ENCODE measurements around the gene CLPTM1. TPM values are rescaled to one million over a fixed set of nuclear protein-coding genes. Genes with fewer than 3 reads are reported as not detected.
"Not testable (repeated sequence)": the region's sequence is repeated elsewhere in the genome, so short reads cannot be mapped to it uniquely, and the experiment has no call there.

Gene CLPTM1
- total and polyA plus RNA-seq, 2 donors from 2014 or later = 107 to 142 TPM

DNA sequence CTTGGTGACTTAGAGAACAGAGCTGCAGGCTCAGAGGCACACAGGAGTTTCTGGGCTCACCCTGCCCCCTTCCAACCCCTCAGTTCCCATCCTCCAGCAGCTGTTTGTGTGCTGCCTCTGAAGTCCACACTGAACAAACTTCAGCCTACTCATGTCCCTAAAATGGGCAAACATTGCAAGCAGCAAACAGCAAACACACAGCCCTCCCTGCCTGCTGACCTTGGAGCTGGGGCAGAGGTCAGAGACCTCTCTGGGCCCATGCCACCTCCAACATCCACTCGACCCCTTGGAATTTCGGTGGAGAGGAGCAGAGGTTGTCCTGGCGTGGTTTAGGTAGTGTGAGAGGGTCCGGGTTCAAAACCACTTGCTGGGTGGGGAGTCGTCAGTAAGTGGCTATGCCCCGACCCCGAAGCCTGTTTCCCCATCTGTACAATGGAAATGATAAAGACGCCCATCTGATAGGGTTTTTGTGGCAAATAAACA is 30.9 kb upstream of the CLPTM1 start:
- Histone ChIP-seq H3K27ac (ENCODE audit: low read depth in 2 of 2, low read length in 2 of 2) (no peak overlapping the region), H3K27me3 (ENCODE audit: control insufficient read depth, insufficient read depth, low read length) (no peaks in the 10 kb centered on the region), H3K4me1 (ENCODE audit: control insufficient read depth in 2 of 3, insufficient read depth in 2 of 3, low read depth in 1 of 3, low read length in 3 of 3) (no peaks in the 10 kb centered on the region), H3K4me3 (ENCODE audit: low read length in 3 of 3) (no peak overlapping the region), H3K9me3 (ENCODE audit: control insufficient read depth in 2 of 3, insufficient read depth in 1 of 3, low read length in 3 of 3) (no peaks in the 10 kb centered on the region), H3K36me3 (ENCODE audit: control insufficient read depth in 2 of 3, insufficient read depth in 3 of 3, low read length in 3 of 3) (no peaks in the 10 kb centered on the region), H3K9ac (ENCODE audit: low read length in 3 of 3) (no peak overlapping the region)
- intact Hi-C loops (cut with DNase I) = no loop called here
- FAIRE-seq (no peak), DNase-seq (no peak)
- TF ChIP-seq, protein P1, sequence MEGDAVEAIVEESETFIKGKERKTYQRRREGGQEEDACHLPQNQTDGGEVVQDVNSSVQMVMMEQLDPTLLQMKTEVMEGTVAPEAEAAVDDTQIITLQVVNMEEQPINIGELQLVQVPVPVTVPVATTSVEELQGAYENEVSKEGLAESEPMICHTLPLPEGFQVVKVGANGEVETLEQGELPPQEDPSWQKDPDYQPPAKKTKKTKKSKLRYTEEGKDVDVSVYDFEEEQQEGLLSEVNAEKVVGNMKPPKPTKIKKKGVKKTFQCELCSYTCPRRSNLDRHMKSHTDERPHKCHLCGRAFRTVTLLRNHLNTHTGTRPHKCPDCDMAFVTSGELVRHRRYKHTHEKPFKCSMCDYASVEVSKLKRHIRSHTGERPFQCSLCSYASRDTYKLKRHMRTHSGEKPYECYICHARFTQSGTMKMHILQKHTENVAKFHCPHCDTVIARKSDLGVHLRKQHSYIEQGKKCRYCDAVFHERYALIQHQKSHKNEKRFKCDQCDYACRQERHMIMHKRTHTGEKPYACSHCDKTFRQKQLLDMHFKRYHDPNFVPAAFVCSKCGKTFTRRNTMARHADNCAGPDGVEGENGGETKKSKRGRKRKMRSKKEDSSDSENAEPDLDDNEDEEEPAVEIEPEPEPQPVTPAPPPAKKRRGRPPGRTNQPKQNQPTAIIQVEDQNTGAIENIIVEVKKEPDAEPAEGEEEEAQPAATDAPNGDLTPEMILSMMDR (IDR thresholded peaks at IDR 0.05; ENCODE audit: borderline replicate concordance, extremely low read depth, insufficient read depth) = no peak

DNA sequence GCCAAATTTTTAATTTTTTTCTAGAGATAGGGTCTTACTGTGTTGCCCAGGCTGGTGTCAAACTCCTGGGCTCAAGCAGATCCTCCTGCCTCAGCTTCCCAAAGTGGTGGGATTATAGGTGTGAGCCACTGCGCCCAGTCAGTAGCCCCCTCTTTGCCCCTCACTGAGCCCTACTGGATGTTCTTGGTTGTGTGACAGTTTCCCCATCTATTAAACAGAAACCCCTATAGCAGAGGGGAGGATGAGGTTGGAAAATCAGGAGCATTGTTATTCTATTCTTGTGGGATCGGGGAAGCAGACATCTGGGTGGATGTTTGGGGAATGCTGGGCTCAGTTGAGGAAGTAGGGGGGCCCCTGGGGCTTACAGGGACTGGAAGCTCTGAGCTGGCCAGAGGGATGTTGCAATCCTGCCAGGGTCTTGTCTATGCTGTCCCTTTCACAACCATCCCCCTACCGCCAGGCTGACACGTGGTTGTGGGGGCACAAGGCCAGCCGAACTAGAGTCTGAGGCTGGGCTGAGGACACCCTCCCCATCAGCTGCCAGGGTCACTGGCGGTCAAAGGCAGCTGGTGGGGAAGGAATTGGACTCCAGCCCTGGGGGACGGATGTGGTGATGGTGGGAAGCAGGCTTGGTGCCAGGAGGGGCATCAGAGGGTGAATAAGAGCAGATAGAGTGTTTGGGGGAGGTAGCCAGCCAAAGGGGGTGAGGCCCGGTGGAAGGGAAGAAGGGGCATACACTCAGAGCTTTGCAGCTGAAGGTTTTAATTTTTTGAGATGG is 29.9 kb upstream of the CLPTM1 start:
- Histone ChIP-seq H3K36me3 (ENCODE audit: control insufficient read depth in 2 of 3, insufficient read depth in 3 of 3, low read length in 3 of 3) (no peaks in the 10 kb centered on the region), H3K27ac (ENCODE audit: low read depth in 2 of 2, low read length in 2 of 2) (no peak overlapping the region), H3K4me1 (ENCODE audit: control insufficient read depth in 2 of 3, insufficient read depth in 2 of 3, low read depth in 1 of 3, low read length in 3 of 3) (no peaks in the 10 kb centered on the region), H3K9ac (ENCODE audit: low read length in 3 of 3) (no peak overlapping the region), H3K4me3 (ENCODE audit: low read length in 3 of 3) (no peak overlapping the region), H3K27me3 (ENCODE audit: control insufficient read depth, insufficient read depth, low read length) (no peaks in the 10 kb centered on the region), H3K9me3 (ENCODE audit: control insufficient read depth in 2 of 3, insufficient read depth in 1 of 3, low read length in 3 of 3) (no peaks in the 10 kb centered on the region)
- intact Hi-C loops (cut with DNase I) = no loop called here
- TF ChIP-seq, protein P1 (IDR thresholded peaks at IDR 0.05; ENCODE audit: borderline replicate concordance, extremely low read depth, insufficient read depth) = no peak
- FAIRE-seq = no peak
- DNase-seq = peak in 4 of 5 donors; percentile 23 to 95 (median 42)

DNA sequence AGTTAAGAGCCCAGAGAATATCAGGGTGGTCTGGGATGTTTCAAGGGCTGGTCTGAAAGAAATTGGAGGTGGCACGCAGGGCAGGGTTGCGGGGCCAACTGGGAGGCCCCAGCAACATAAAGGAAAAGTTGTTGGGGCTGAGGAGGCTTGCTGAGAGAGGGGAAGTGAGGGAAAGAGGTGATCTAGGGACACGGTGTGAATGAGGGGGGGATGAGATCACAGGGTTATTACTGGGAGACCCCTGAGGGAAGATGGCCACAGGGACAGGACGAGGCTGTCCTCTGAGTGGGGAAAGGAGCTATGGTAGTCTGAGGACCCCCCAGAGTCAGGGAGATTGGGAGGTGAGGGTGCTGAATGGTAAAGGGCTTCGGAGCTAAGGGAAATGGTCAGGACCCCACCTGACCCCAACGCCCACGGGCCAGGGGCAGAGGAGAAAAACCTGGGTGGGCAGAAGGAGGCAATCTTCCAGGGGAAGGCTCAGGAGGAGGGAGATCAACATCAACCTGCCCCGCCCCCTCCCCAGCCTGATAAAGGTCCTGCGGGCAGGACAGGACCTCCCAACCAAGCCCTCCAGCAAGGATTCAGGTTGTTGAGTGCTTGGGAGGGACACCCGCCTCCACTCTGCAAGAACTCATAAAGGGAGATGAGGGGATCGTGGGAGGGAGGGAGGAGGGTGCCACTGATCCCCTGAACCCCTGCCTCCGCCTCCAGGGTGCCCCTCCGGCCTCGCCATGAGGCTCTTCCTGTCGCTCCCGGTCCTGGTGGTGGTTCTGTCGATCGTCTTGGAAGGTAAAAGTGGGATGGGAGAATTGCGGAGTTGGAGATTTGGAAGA is 28.7 kb upstream of the CLPTM1 start:
- peak overlapping the region in 1 of 3 donors; percentile 17 for H3K4me3 ChIP-seq (ENCODE audit: low read length in 3 of 3)
- H3K9ac ChIP-seq (ENCODE audit: low read length in 3 of 3); intact Hi-C loops (cut with DNase I); FAIRE-seq; H3K36me3 ChIP-seq (ENCODE audit: control insufficient read depth in 2 of 3, insufficient read depth in 3 of 3, low read length in 3 of 3); H3K4me1 ChIP-seq (ENCODE audit: control insufficient read depth in 2 of 3, insufficient read depth in 2 of 3, low read depth in 1 of 3, low read length in 3 of 3); H3K27me3 ChIP-seq (ENCODE audit: control insufficient read depth, insufficient read depth, low read length); H3K27ac ChIP-seq (ENCODE audit: low read depth in 2 of 2, low read length in 2 of 2); H3K9me3 ChIP-seq (ENCODE audit: control insufficient read depth in 2 of 3, insufficient read depth in 1 of 3, low read length in 3 of 3): not testable (repeated sequence)
- DNase-seq = peak in 1 of 5 donors; percentile 10

DNA sequence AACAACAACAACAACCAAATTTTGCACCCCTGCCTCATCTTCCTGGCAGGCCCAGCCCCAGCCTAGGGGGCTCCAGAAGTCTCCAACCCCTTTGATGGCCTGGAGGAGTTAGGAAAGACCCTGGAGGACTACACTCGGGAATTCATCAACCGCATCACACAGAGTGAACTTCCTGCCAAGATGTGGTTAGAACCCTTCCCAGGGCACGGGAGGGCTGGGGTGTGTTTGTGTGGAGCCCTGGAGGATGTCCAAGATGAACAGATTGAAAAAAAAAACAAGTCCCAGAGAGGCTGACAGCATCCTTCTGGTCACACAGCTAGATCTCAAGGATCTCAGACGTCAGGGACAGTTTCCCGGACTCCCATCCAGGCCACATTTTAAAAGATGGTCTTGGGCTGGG is 27.4 kb upstream of the CLPTM1 start:
- Histone ChIP-seq H3K4me3 (ENCODE audit: low read length in 3 of 3) (no peak overlapping the region), H3K9ac (ENCODE audit: low read length in 3 of 3) (no peak overlapping the region), H3K27ac (ENCODE audit: low read depth in 2 of 2, low read length in 2 of 2) (no peak overlapping the region), H3K27me3 (ENCODE audit: control insufficient read depth, insufficient read depth, low read length) (no peaks in the 10 kb centered on the region), H3K9me3 (ENCODE audit: control insufficient read depth in 2 of 3, insufficient read depth in 1 of 3, low read length in 3 of 3) (no peaks in the 10 kb centered on the region), H3K36me3 (ENCODE audit: control insufficient read depth in 2 of 3, insufficient read depth in 3 of 3, low read length in 3 of 3) (no peaks in the 10 kb centered on the region), H3K4me1 (ENCODE audit: control insufficient read depth in 2 of 3, insufficient read depth in 2 of 3, low read depth in 1 of 3, low read length in 3 of 3) (no peaks in the 10 kb centered on the region)
- TF ChIP-seq, protein P1 (IDR thresholded peaks at IDR 0.05; ENCODE audit: borderline replicate concordance, extremely low read depth, insufficient read depth) = no peak
- FAIRE-seq (no peak), DNase-seq (no peak)
- intact Hi-C loops (cut with DNase I) = no loop called here

Data from kidney (tissue), 14 donors.